Measurements from ENCODE around the gene SBF2.

DNA sequence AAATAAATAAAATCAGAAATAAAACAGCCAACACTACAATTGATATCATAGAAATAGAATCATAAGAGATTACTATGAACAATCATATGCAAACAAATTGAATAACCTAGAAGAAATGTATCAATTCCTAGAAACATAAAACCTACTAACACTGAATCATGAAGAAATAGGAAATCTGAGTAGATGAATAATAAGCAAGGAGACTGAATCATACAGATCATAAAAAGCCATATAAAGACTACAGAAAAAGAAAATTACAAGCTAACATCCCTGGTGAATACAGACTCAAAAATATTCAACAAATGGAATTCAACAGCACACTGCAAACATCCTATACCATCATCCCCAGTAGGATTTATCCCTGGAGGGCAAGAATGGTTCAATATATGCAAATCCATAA lies 135.6 kb downstream of the SBF2 start:
- TF ChIP-seq POLR2AphosphoS5 (IDR thresholded peaks at IDR 0.05), result no peak
- TF ChIP-seq, protein P1, sequence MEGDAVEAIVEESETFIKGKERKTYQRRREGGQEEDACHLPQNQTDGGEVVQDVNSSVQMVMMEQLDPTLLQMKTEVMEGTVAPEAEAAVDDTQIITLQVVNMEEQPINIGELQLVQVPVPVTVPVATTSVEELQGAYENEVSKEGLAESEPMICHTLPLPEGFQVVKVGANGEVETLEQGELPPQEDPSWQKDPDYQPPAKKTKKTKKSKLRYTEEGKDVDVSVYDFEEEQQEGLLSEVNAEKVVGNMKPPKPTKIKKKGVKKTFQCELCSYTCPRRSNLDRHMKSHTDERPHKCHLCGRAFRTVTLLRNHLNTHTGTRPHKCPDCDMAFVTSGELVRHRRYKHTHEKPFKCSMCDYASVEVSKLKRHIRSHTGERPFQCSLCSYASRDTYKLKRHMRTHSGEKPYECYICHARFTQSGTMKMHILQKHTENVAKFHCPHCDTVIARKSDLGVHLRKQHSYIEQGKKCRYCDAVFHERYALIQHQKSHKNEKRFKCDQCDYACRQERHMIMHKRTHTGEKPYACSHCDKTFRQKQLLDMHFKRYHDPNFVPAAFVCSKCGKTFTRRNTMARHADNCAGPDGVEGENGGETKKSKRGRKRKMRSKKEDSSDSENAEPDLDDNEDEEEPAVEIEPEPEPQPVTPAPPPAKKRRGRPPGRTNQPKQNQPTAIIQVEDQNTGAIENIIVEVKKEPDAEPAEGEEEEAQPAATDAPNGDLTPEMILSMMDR (IDR thresholded peaks at IDR 0.05), result no peak
